NB4 (cell line): ENCODE results near the gene PARP12.

Experiments
- DNase-seq: peaks from one replicate; pipeline ENCODE4 v3.0.0; 2010; ENCODE audit warnings: low read depth
- H3K4me3 ChIP-seq: one replicate; pipeline ENCODE4 v1.5.1; 2011; ENCODE audit warnings: mild to moderate bottlenecking, low read depth, low read length, moderate library complexity
- MYC ChIP-seq: IDR thresholded peaks from 2 replicates; pipeline ENCODE4 v1.6.1; 2011; ENCODE audit warnings: low read depth, low read length
- POLR2A ChIP-seq: IDR thresholded peaks from 2 replicates; pipeline ENCODE4 v1.6.1; 2011; ENCODE audit warnings: mild to moderate bottlenecking; ENCODE audit not compliant: insufficient read length; ENCODE audit errors: extremely low read depth
- TF ChIP-seq, protein P1 (sequence below): IDR thresholded peaks from one replicate; pipeline ENCODE4 v1.5.1; 2012; ENCODE audit warnings: low read depth, low read length
- TF ChIP-seq, protein P2 (sequence below): IDR thresholded peaks from 2 replicates; pipeline ENCODE4 v1.6.1; 2011; ENCODE audit warnings: low read depth, low read length

The PARP12 gene

DNA sequence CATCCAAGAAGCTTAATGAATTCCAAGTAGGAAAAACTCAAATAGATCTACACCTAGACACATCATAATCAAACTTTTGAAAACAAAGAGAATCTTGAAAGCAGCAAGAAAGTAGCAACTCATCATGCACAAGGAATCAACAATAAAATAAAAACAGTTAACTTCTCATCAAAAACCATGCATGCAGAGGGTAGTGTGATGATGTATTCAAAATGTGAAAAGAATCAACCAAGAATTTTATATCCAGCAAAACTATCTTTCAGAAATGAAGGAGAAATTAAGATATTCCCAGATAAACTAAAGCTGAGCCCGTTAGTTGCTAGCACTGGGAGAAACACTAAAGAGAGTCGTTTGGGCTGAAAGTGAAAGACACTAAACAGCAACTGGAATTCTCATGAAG, 4.3 kb upstream of the PARP12 start:
- H3K4me3 ChIP-seq: no peak overlapping the region
- TF ChIP-seq, protein P1, sequence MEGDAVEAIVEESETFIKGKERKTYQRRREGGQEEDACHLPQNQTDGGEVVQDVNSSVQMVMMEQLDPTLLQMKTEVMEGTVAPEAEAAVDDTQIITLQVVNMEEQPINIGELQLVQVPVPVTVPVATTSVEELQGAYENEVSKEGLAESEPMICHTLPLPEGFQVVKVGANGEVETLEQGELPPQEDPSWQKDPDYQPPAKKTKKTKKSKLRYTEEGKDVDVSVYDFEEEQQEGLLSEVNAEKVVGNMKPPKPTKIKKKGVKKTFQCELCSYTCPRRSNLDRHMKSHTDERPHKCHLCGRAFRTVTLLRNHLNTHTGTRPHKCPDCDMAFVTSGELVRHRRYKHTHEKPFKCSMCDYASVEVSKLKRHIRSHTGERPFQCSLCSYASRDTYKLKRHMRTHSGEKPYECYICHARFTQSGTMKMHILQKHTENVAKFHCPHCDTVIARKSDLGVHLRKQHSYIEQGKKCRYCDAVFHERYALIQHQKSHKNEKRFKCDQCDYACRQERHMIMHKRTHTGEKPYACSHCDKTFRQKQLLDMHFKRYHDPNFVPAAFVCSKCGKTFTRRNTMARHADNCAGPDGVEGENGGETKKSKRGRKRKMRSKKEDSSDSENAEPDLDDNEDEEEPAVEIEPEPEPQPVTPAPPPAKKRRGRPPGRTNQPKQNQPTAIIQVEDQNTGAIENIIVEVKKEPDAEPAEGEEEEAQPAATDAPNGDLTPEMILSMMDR: no peak
- TF ChIP-seq MYC: no peak
- no peak for TF ChIP-seq POLR2A
- TF ChIP-seq, protein P2, sequence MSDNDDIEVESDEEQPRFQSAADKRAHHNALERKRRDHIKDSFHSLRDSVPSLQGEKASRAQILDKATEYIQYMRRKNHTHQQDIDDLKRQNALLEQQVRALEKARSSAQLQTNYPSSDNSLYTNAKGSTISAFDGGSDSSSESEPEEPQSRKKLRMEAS: no peak
- DNase-seq: no peak

DNA sequence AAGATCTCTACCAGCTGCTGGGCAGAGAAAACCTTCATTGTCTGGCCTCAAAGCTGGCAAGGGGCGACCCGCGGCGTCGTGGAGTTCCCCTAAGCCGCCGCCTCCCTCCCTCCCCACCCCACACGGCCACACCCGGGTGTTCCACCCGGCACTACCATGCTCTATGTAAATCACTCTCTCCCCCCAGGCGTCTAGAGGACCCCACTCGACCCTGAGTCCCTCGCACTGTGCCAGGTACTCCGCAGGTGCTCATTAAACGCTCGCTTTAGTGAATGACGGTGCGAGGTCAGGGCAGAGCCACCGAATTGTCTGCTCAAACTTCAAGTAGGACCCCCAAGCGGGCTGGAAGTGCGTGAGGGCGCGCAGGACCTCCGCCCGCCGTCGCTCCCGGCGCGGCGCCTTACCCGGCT, 628 bp downstream of the PARP12 start:
- DNase-seq: peak; percentile 67

DNA sequence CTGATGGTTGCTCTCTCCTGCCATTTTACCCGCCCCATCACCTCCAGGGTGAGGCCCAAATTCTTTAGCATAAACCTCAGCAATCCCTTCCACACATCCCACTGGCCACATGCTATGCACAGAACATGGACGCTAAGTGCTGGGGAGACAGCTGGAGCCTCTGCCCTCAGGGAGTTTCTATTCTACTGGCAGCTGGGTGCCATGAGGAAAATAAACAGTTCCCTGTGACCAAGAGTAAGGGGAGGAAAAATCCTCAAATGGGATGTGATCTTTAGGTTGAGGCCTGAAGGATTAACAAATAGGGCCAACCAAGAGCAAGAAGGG, 1.2 kb downstream of the PARP12 start:
- H3K4me3 ChIP-seq: peak overlapping the region; percentile 74
- TF ChIP-seq, protein P1: no peak
- TF ChIP-seq MYC (no peak), POLR2A (no peak)
- TF ChIP-seq, protein P2: no peak
- peak; percentile 38 for DNase-seq

More for the DNA sequence above, 628 bp downstream of the PARP12 start:
- peak overlapping the region; percentile 74 for H3K4me3 ChIP-seq
- no peak for TF ChIP-seq MYC
- TF ChIP-seq, protein P2: no peak
- no peak for TF ChIP-seq POLR2A
- TF ChIP-seq, protein P1: no peak

DNA sequence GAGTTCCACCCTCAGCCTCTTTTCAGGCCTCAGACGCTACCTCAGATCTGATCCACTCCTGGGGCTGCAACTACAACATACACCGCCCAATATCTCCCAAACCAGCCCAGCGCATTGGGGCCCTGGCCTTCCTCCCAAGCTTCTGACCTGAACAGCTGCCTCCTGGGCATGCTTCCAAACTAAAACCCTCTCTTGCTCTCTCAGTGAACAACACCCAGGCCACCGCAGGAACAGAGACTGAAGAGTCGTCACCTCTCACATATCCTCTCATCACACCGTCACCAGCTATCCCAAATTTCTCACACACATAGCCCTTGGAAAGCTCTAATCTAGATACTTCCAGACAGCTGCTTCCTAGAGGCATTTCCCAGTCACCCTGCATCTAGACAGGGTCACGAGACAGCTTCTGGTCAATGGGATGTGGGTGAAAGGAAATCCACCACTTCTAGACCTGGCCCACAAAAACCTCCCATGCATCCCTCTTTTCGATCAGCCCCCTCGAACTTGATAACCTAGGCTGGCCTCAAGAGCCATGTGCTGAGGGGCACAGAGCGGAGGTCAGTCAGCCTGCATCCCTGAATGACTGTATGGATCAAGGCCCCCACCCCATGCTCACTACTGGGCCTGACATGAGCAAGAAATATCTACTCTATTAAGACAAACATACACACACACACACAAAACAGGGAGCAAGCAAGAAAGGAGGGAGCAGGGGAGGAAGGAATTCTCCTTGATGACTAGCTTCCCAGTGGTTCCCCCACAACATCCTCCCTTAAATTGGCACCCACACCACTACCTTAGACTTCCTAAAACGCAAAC, 1.8 kb downstream of the PARP12 start:
- H3K4me3 ChIP-seq: peak overlapping the region; percentile 74
- no peak for TF ChIP-seq MYC
- TF ChIP-seq, protein P2: no peak
- TF ChIP-seq, protein P1: no peak
- no peak for TF ChIP-seq POLR2A
- DNase-seq: peak; percentile 28

DNA sequence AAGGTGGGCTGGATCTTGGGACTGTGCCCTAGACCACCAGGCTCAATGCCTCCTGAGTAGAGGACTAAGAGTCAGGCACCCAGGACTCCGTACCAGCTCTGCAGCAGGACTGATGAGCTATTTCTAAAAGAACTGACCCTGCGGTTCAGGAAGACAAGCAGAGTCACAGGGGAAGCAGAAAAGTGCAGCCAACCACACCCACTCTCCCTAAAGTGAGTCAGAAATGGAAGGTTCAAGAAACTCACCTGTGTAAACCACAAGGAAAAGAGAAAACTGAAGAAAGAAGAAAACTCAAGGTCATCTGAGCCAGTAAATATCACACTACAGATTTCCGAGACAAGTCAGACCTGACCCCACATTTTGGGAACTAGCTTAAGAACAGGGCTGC, 2.5 kb downstream of the PARP12 start:
- no peak for TF ChIP-seq POLR2A
- TF ChIP-seq, protein P2: no peak
- TF ChIP-seq, protein P1: no peak
- TF ChIP-seq MYC: no peak
- DNase-seq: no peak

More for the DNA sequence above, 2.5 kb downstream of the PARP12 start:
- no peak overlapping the region for H3K4me3 ChIP-seq
